DOHH2 (cell line): Measurements from ENCODE around the gene ZNF669.

Experiments used
- H3F3A ChIP-seq: fragments of 200-600 bp; sonication (generic), shearing (Covaris generic); 2 replicates; pipeline ENCODE4 v1.6.0; 2016; ENCODE audit warnings: antibody characterized with exemption, mild to moderate bottlenecking; ENCODE audit not compliant: control insufficient read depth, insufficient read depth
- H3K27ac ChIP-seq: fragments of 200-600 bp; sonication (generic); 2 replicates; pipeline ENCODE4 v1.5.1; 2014; ENCODE audit warnings: low read depth, mild to moderate bottlenecking, low read length, moderate library complexity
- H3K27me3 ChIP-seq: fragments of 200-600 bp; sonication (generic); 2 replicates; pipeline ENCODE4 v1.6.1; 2014; ENCODE audit warnings: mild to moderate bottlenecking, low read length, mixed read lengths; ENCODE audit not compliant: control insufficient read depth
- H3K36me3 ChIP-seq: fragments of 200-600 bp; sonication (generic); 2 replicates; pipeline ENCODE4 v1.6.1; 2014; ENCODE audit warnings: mild to moderate bottlenecking, low read length, moderate library complexity, mixed read lengths; ENCODE audit not compliant: control insufficient read depth
- H3K4me1 ChIP-seq: fragments of 200-600 bp; sonication (generic); 2 replicates; pipeline ENCODE4 v1.6.1; 2014; ENCODE audit warnings: mild to moderate bottlenecking, low read length, mixed read lengths; ENCODE audit not compliant: control insufficient read depth
- H3K4me2 ChIP-seq: fragments of 200-600 bp; sonication (generic); 2 replicates; pipeline ENCODE4 v1.6.0; 2014; ENCODE audit warnings: mild to moderate bottlenecking, low read length, moderate library complexity
- H3K4me3 ChIP-seq: fragments of 200-600 bp; sonication (generic); 2 replicates; pipeline ENCODE4 v1.5.1; 2014; ENCODE audit warnings: mild to moderate bottlenecking, low read length, mixed read lengths
- H3K79me2 ChIP-seq: fragments of 200-600 bp; sonication (generic); 2 replicates; pipeline ENCODE4 v1.6.1; 2014; ENCODE audit warnings: mild to moderate bottlenecking, low read length, mixed read lengths; ENCODE audit not compliant: control insufficient read depth
- H3K9me2 ChIP-seq: fragments of 200-600 bp; sonication (generic); replicated peaks from 2 replicates; pipeline ENCODE4 v1.6.1; 2014; ENCODE audit warnings: mild to moderate bottlenecking, low read length, mixed read lengths; ENCODE audit not compliant: control insufficient read depth
- H3K9me3 ChIP-seq: fragments of 200-600 bp; sonication (generic); 2 replicates; pipeline ENCODE4 v1.6.1; 2014; ENCODE audit warnings: antibody characterized with exemption, low read length, mixed read lengths; ENCODE audit not compliant: control insufficient read depth, insufficient read depth
- H4K20me1 ChIP-seq: fragments of 200-600 bp; sonication (generic); 2 replicates; pipeline ENCODE4 v1.6.0; 2014; ENCODE audit warnings: low read depth, mild to moderate bottlenecking, antibody characterized with exemption, low read length, moderate library complexity; ENCODE audit not compliant: control insufficient read depth, insufficient read depth
- EZH2phosphoT487 ChIP-seq: fragments of 200-600 bp; sonication (generic); IDR thresholded peaks from 2 replicates; pipeline ENCODE4 v1.6.1; 2017; ENCODE audit warnings: borderline replicate concordance, mild to moderate bottlenecking, antibody characterized with exemption, low read length, moderate library complexity, mixed read lengths
- TF ChIP-seq, protein P1 (sequence below): fragments of 200-600 bp; sonication (generic); IDR thresholded peaks from one replicate; pipeline ENCODE4 v1.5.1; 2014; ENCODE audit warnings: antibody characterized with exemption, mild to moderate bottlenecking, low read depth, low read length; ENCODE audit not compliant: poor library complexity, severe bottlenecking

ZNF669 gene

GRCh38 chr1:247111700-247112478 is 7.7 kb upstream of the ZNF669 start:
- Histone ChIP-seq H3K27ac (no peak overlapping the region), H3K79me2 (no peaks in the 10 kb centered on the region), H3K9me2 (no peaks in the 10 kb centered on the region), H3K4me3 (no peak overlapping the region), H3K27me3 (no peaks in the 10 kb centered on the region), H3F3A (no peaks in the 10 kb centered on the region), H3K9me3 (peaks cover 3% of the 10 kb centered on the region; the same call in 1 of the 2 replicates), H3K36me3 (no peaks in the 10 kb centered on the region), H4K20me1 (no peaks in the 10 kb centered on the region), H3K4me2 (no peak overlapping the region), H3K4me1 (no peaks in the 10 kb centered on the region)
- TF ChIP-seq, protein P1, sequence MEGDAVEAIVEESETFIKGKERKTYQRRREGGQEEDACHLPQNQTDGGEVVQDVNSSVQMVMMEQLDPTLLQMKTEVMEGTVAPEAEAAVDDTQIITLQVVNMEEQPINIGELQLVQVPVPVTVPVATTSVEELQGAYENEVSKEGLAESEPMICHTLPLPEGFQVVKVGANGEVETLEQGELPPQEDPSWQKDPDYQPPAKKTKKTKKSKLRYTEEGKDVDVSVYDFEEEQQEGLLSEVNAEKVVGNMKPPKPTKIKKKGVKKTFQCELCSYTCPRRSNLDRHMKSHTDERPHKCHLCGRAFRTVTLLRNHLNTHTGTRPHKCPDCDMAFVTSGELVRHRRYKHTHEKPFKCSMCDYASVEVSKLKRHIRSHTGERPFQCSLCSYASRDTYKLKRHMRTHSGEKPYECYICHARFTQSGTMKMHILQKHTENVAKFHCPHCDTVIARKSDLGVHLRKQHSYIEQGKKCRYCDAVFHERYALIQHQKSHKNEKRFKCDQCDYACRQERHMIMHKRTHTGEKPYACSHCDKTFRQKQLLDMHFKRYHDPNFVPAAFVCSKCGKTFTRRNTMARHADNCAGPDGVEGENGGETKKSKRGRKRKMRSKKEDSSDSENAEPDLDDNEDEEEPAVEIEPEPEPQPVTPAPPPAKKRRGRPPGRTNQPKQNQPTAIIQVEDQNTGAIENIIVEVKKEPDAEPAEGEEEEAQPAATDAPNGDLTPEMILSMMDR: no peak
- no peak for TF ChIP-seq EZH2phosphoT487

- TF ChIP-seq EZH2phosphoT487: no peak
- TF ChIP-seq, protein P1: no peak
- Histone ChIP-seq H3F3A (no peaks in the 10 kb centered on the region), H3K27me3 (no peaks in the 10 kb centered on the region), H3K79me2 (no peaks in the 10 kb centered on the region), H3K4me2 (no peak overlapping the region), H4K20me1 (no peaks in the 10 kb centered on the region), H3K4me3 (no peak overlapping the region), H3K4me1 (no peaks in the 10 kb centered on the region), H3K9me3 (peaks cover 3% of the 10 kb centered on the region; the same call in 1 of the 2 replicates), H3K36me3 (no peaks in the 10 kb centered on the region), H3K27ac (no peak overlapping the region), H3K9me2 (no peaks in the 10 kb centered on the region)
Observed at GRCh38 chr1:247111259-247111699, 7.1 kb upstream of the ZNF669 start.

DNA sequence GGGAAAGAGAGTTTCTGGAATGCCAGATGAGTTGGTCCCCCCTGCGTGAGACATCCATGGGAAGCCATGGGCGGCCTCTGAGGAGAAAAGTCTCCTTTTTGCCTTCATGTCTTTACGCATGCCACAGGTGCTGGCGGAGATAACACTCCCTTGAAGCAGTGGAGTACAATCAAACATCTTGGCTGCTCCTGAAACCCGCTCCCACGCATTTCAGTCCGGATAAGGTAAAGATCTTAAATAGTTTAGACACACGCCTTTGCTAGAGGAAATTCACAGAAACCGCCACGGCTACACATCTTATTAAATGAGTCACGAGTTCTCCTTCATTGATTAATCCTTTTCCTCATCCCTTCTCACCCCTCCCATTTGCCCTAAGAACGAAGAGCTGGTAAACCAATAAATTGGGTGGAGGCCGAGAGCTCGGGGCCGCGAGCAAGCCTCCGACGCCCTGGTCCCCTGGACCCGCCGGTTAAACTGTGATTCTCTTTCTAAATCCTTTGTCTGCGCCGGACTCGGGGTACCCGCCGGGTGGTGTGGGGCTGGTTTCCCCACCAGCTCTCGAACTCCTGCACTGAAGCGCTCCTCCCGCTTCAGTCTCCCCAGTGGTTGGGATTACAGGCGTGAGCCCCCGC is 6.6 kb upstream of the ZNF669 start:
- H3K27me3 ChIP-seq: no peaks in the 10 kb centered on the region
- H3K4me1 ChIP-seq: no peaks in the 10 kb centered on the region
- peaks cover 3% of the 10 kb centered on the region for H3K9me3 ChIP-seq
- TF ChIP-seq EZH2phosphoT487: no peak
- TF ChIP-seq, protein P1: no peak
- no peaks in the 10 kb centered on the region for H3K9me2 ChIP-seq
- H3F3A ChIP-seq: no peaks in the 10 kb centered on the region
- H3K27ac ChIP-seq: no peak overlapping the region
- no peaks in the 10 kb centered on the region for H3K79me2 ChIP-seq
- H3K36me3 ChIP-seq: no peaks in the 10 kb centered on the region
- no peaks in the 10 kb centered on the region for H4K20me1 ChIP-seq
- no peak overlapping the region for H3K4me2 ChIP-seq
- no peak overlapping the region for H3K4me3 ChIP-seq
